Hypothalamus (tissue), 51 donors: ENCODE data around the gene CNNM4.

Experiments used
- DNase-seq, 51 donors: peaks; one replicate each; lab custom pipeline; 2025; lab: John Stamatoyannopoulos, UW

The CNNM4 gene

GRCh38 chr2:96760036-96760985, at the start of gene CNNM4:
Gene CNNM4 (plus strand): TSS chr2:96760902. CDS start chr2:96761000, 98 bp downstream.
- peak; percentile 36 to 95 (median 90) for DNase-seq

- DNase-seq, result no peak
These were observed 49.7 kb upstream of the CNNM4 start for GRCh38 chr2:96710985-96711384.

GRCh38 chr2:96715658-96716057, 45.0 kb upstream of the CNNM4 start:
- no peak for DNase-seq

GRCh38 chr2:96716388-96716787, 44.3 kb upstream of the CNNM4 start:
- DNase-seq, result no peak

- DNase-seq, result no peak
These were observed 34.6 kb upstream of the CNNM4 start for GRCh38 chr2:96726131-96726530.

GRCh38 chr2:96727431-96727830, 33.3 kb upstream of the CNNM4 start:
- DNase-seq, result no peak

- DNase-seq, result no peak
These were observed 31.0 kb upstream of the CNNM4 start for GRCh38 chr2:96729748-96730147.

- DNase-seq, result no peak
These were observed 30.5 kb upstream of the CNNM4 start for GRCh38 chr2:96730212-96730611.

GRCh38 chr2:96733931-96734330, 26.8 kb upstream of the CNNM4 start:
- DNase-seq, result no peak

- peak in 12 of 51 donors; percentile 3 to 38 (median 8) for DNase-seq
These were observed 25.7 kb upstream of the CNNM4 start for GRCh38 chr2:96734880-96735583.

- no peak for DNase-seq
These were observed 23.5 kb upstream of the CNNM4 start for GRCh38 chr2:96737251-96737650.

GRCh38 chr2:96737831-96738230, 22.9 kb upstream of the CNNM4 start:
- no peak for DNase-seq

- no peak for DNase-seq
These were observed 21.5 kb upstream of the CNNM4 start for GRCh38 chr2:96739076-96739632.

GRCh38 chr2:96739633-96740428, 20.9 kb upstream of the CNNM4 start, which contains the start of gene LMAN2L:
Gene LMAN2L (minus strand): TSS chr2:96740064. CDS start chr2:96740040, 24 bp downstream.
- peak; percentile 40 to 99 (median 93) for DNase-seq

- DNase-seq, result no peak
These were observed 13.6 kb upstream of the CNNM4 start for GRCh38 chr2:96747061-96747617.

GRCh38 chr2:96751800-96752199, 8.9 kb upstream of the CNNM4 start:
- no peak for DNase-seq

- DNase-seq, result no peak
These were observed 6.9 kb upstream of the CNNM4 start for GRCh38 chr2:96753661-96754282.

GRCh38 chr2:96754317-96754716, 6.4 kb upstream of the CNNM4 start:
- DNase-seq, result no peak

- DNase-seq, result no peak
These were observed 3.8 kb upstream of the CNNM4 start for GRCh38 chr2:96756788-96757476.
